Gastroesophageal sphincter (tissue), 3 donors: ENCODE measurements around the gene UCN.

Source experiments
- CTCF ChIP-seq, 4 experiments: fragments of 200-600 bp in 2 of 4; fragments of 450-650 bp in 2 of 4; sonication (generic) in 1 of 4; IDR thresholded peaks; one replicate each; pipeline ENCODE4 v1.5.1; 2017 to 2019; ENCODE audit warnings: antibody characterized with exemption in 4 of 4, mild to moderate bottlenecking in 2 of 4, moderate library complexity in 2 of 4
- EP300 ChIP-seq: sonication (generic); formaldehyde crosslinking; IDR thresholded peaks from one replicate; pipeline ENCODE4 v1.6.1; 2017; ENCODE audit warnings: antibody characterized with exemption, mild to moderate bottlenecking
- POLR2A ChIP-seq, 2 donors: fragments of 450-650 bp; IDR thresholded peaks; one replicate each; pipeline ENCODE4 v1.6.1; 2017; ENCODE audit warnings: antibody characterized with exemption in 2 of 2, mild to moderate bottlenecking in 2 of 2, moderate library complexity in 1 of 2
- POLR2AphosphoS5 ChIP-seq: sonication (generic); formaldehyde crosslinking; IDR thresholded peaks from one replicate; pipeline ENCODE4 v1.6.1; 2017; ENCODE audit warnings: antibody characterized with exemption

GRCh38 chr2:27278010-27278409 lies 30.2 kb downstream of the UCN start:
- no peak for TF ChIP-seq POLR2A (IDR thresholded peaks at IDR 0.05)
- TF ChIP-seq CTCF (IDR thresholded peaks at IDR 0.05): no peak
- TF ChIP-seq EP300: no peak
- no peak for TF ChIP-seq POLR2AphosphoS5
